ENCODE data around the gene CASP6. TPM values are rescaled to one million over a fixed set of nuclear protein-coding genes. Genes with fewer than 3 reads are reported as not detected.

The CASP6 gene
- total RNA-seq, 1 donor from 2014 or later: 25.2 TPM

DNA sequence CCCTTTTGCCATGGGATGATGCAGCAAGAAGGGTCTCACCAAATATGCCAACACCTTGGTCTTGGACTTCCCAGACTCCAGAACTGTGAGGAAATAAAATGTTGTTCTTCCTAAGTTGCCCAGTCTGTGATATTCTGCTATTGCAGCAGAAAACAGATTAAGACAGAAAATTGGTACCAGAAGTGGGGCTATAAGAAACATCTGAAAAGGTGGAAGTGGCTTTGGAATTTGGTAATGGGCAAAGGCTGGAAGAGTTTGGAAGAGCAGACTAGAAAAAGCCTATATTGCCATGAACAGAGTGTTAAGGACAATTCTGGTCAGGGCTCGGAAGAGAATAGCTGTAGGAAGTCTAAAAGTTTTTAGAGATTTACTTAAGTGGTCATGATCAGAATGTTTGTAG is 27.4 kb downstream of the CASP6 start:
- H3K27ac Mint-ChIP-seq (ENCODE audit: unreplicated experiment): no peak overlapping the region
- Histone ChIP-seq H4K20me1 (ENCODE audit: insufficient read depth, low read length) (no peaks in the 10 kb centered on the region), H3K9me3 (ENCODE audit: insufficient read depth, low read depth, low read length) (no peaks in the 10 kb centered on the region), H3K27me3 (ENCODE audit: insufficient read depth, low read length) (no peaks in the 10 kb centered on the region), H3K4me2 (ENCODE audit: low read length) (no peak overlapping the region), H3K79me2 (ENCODE audit: insufficient read depth, low read length) (no peaks in the 10 kb centered on the region), H3K4me3 (ENCODE audit: insufficient read depth, low read depth, low read length) (no peak overlapping the region), H3K9ac (ENCODE audit: low read length) (no peak overlapping the region), H2AFZ (ENCODE audit: low read depth, low read length) (no peak overlapping the region), H3K27ac (ENCODE audit: low read depth, low read length) (no peak overlapping the region), H3K36me3 (ENCODE audit: insufficient read depth, low read length) (no peaks in the 10 kb centered on the region), H3K4me1 (ENCODE audit: insufficient read depth, low read length) (no peaks in the 10 kb centered on the region)
- no peaks in the 10 kb centered on the region for H3K27me3 Mint-ChIP-seq (ENCODE audit: low read depth, unreplicated experiment)
- no peak for DNase-seq (ENCODE audit: low read depth)
- no peak for TF ChIP-seq EZH2 (IDR thresholded peaks at IDR 0.05; ENCODE audit: insufficient read depth, low read length)
- TF ChIP-seq, protein P1, sequence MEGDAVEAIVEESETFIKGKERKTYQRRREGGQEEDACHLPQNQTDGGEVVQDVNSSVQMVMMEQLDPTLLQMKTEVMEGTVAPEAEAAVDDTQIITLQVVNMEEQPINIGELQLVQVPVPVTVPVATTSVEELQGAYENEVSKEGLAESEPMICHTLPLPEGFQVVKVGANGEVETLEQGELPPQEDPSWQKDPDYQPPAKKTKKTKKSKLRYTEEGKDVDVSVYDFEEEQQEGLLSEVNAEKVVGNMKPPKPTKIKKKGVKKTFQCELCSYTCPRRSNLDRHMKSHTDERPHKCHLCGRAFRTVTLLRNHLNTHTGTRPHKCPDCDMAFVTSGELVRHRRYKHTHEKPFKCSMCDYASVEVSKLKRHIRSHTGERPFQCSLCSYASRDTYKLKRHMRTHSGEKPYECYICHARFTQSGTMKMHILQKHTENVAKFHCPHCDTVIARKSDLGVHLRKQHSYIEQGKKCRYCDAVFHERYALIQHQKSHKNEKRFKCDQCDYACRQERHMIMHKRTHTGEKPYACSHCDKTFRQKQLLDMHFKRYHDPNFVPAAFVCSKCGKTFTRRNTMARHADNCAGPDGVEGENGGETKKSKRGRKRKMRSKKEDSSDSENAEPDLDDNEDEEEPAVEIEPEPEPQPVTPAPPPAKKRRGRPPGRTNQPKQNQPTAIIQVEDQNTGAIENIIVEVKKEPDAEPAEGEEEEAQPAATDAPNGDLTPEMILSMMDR (IDR thresholded peaks at IDR 0.05; ENCODE audit: insufficient read depth, low read depth, low read length): no peak
- peaks cover 20% of the 10 kb centered on the region for H3K9me3 Mint-ChIP-seq (ENCODE audit: unreplicated experiment)
- H3K4me3 Mint-ChIP-seq (ENCODE audit: unreplicated experiment): no peak overlapping the region
- peaks cover 25% of the 10 kb centered on the region for H3K36me3 Mint-ChIP-seq (ENCODE audit: low read depth, unreplicated experiment)
- H3K4me1 Mint-ChIP-seq (ENCODE audit: low read depth, unreplicated experiment): no peaks in the 10 kb centered on the region
- no peak for FAIRE-seq

DNA sequence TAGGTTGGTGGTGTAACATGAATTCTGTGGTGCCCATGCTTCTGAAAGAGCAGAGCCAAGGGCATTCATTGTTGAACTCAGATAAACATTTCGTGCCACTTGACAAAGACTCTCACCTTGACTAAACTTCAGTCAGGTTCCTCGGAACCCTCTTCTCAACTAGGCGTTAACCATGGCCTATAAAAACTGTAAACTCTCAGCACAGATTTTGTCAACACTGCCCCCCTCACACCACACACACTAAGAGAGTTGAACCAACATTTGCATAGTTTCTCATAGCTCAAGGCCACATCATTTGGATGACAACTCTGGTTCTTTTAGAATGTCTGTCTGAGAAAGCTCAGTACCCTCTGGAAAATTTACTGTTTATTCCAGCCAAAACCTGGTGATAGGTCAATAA is 28.1 kb downstream of the CASP6 start:
- no peak overlapping the region for H3K4me3 Mint-ChIP-seq (ENCODE audit: unreplicated experiment)
- H3K27me3 Mint-ChIP-seq (ENCODE audit: low read depth, unreplicated experiment): no peaks in the 10 kb centered on the region
- no peaks in the 10 kb centered on the region for H3K4me1 ChIP-seq (ENCODE audit: insufficient read depth, low read length)
- no peaks in the 10 kb centered on the region for H3K4me1 Mint-ChIP-seq (ENCODE audit: low read depth, unreplicated experiment)
- no peak overlapping the region for H3K27ac ChIP-seq (ENCODE audit: low read depth, low read length)
- no peaks in the 10 kb centered on the region for H4K20me1 ChIP-seq (ENCODE audit: insufficient read depth, low read length)
- no peaks in the 10 kb centered on the region for H3K9me3 ChIP-seq (ENCODE audit: insufficient read depth, low read depth, low read length)
- H3K36me3 Mint-ChIP-seq (ENCODE audit: low read depth, unreplicated experiment): peaks cover 19% of the 10 kb centered on the region
- FAIRE-seq: no peak
- no peak overlapping the region for H3K4me2 ChIP-seq (ENCODE audit: low read length)
- no peak overlapping the region for H3K4me3 ChIP-seq (ENCODE audit: insufficient read depth, low read depth, low read length)
- TF ChIP-seq, protein P1 (IDR thresholded peaks at IDR 0.05; ENCODE audit: insufficient read depth, low read depth, low read length): no peak
- TF ChIP-seq EZH2 (IDR thresholded peaks at IDR 0.05; ENCODE audit: insufficient read depth, low read length): no peak
- H3K9ac ChIP-seq (ENCODE audit: low read length): no peak overlapping the region
- H3K36me3 ChIP-seq (ENCODE audit: insufficient read depth, low read length): no peaks in the 10 kb centered on the region
- peaks cover 22% of the 10 kb centered on the region for H3K9me3 Mint-ChIP-seq (ENCODE audit: unreplicated experiment)
- H2AFZ ChIP-seq (ENCODE audit: low read depth, low read length): no peak overlapping the region
- DNase-seq (ENCODE audit: low read depth): no peak
- no peaks in the 10 kb centered on the region for H3K79me2 ChIP-seq (ENCODE audit: insufficient read depth, low read length)
- no peaks in the 10 kb centered on the region for H3K27me3 ChIP-seq (ENCODE audit: insufficient read depth, low read length)
- H3K27ac Mint-ChIP-seq (ENCODE audit: unreplicated experiment): no peak overlapping the region

DNA sequence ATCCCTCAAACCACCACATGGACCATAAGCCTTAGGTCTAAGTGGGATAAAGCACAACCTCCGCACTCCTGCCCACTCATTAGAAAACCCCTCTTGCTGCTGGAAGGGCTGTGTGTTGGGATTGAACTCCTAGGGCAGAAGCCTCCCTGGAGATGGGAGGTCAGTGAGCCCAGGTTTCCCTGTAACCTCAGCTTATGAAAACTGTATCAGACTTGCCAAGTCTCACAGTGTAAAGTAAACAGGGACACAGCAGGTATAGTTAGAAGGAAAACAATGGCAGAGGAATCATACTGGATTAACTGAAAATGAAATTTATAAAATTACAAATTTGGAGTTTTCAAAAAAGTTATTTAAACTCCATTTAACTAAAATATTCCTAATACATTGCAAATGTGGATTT is 29.9 kb downstream of the CASP6 start:
- Histone ChIP-seq H3K9me3 (ENCODE audit: insufficient read depth, low read depth, low read length) (no peaks in the 10 kb centered on the region), H2AFZ (ENCODE audit: low read depth, low read length) (no peak overlapping the region), H3K79me2 (ENCODE audit: insufficient read depth, low read length) (no peaks in the 10 kb centered on the region), H3K4me2 (ENCODE audit: low read length) (no peak overlapping the region), H3K36me3 (ENCODE audit: insufficient read depth, low read length) (no peaks in the 10 kb centered on the region), H3K9ac (ENCODE audit: low read length) (no peak overlapping the region), H3K4me1 (ENCODE audit: insufficient read depth, low read length) (no peaks in the 10 kb centered on the region), H3K4me3 (ENCODE audit: insufficient read depth, low read depth, low read length) (no peak overlapping the region), H4K20me1 (ENCODE audit: insufficient read depth, low read length) (no peaks in the 10 kb centered on the region), H3K27me3 (ENCODE audit: insufficient read depth, low read length) (no peaks in the 10 kb centered on the region), H3K27ac (ENCODE audit: low read depth, low read length) (no peak overlapping the region)
- no peak for FAIRE-seq
- no peaks in the 10 kb centered on the region for H3K4me1 Mint-ChIP-seq (ENCODE audit: low read depth, unreplicated experiment)
- no peak overlapping the region for H3K4me3 Mint-ChIP-seq (ENCODE audit: unreplicated experiment)
- no peak overlapping the region for H3K27ac Mint-ChIP-seq (ENCODE audit: unreplicated experiment)
- TF ChIP-seq EZH2 (IDR thresholded peaks at IDR 0.05; ENCODE audit: insufficient read depth, low read length): no peak
- TF ChIP-seq, protein P1 (IDR thresholded peaks at IDR 0.05; ENCODE audit: insufficient read depth, low read depth, low read length): no peak
- peaks cover 13% of the 10 kb centered on the region for H3K36me3 Mint-ChIP-seq (ENCODE audit: low read depth, unreplicated experiment)
- H3K9me3 Mint-ChIP-seq (ENCODE audit: unreplicated experiment): peaks cover 16% of the 10 kb centered on the region
- no peak for DNase-seq (ENCODE audit: low read depth)
- H3K27me3 Mint-ChIP-seq (ENCODE audit: low read depth, unreplicated experiment): no peaks in the 10 kb centered on the region

All from astrocyte (in vitro differentiated cells and primary cell).